Uterus (tissue), 4 donors: Measurements from ENCODE around the gene EYA4. TPM values are rescaled to one million over a fixed set of nuclear protein-coding genes. Genes with fewer than 3 reads are reported as not detected.

Experiments
- DNase-seq, 2 donors: peaks; one replicate each; pipeline ENCODE4 v3.0.0-alpha.2; 2019 to 2020
- H3K27ac ChIP-seq, 2 donors: fragments of 200-600 bp; sonication (generic); 1 replicate in 1 of 2; 2 replicates in 1 of 2; pipeline ENCODE4 v1.5.1; 2016 to 2018
- H3K27me3 ChIP-seq, 2 donors: fragments of 200-600 bp; sonication (generic); one replicate each; pipeline ENCODE4 v1.5.1; 2018 to 2019; ENCODE audit warnings: control low read depth in 1 of 2
- H3K36me3 ChIP-seq, 2 donors: fragments of 200-600 bp; sonication (generic); one replicate each; pipeline ENCODE4 v1.5.1; 2019; ENCODE audit warnings: control low read depth in 1 of 2
- H3K4me1 ChIP-seq, 2 donors: fragments of 200-600 bp; sonication (generic); one replicate each; pipeline ENCODE4 v1.5.1; 2018 to 2019; ENCODE audit warnings: control low read depth in 1 of 2
- H3K4me3 ChIP-seq, 2 donors: fragments of 200-600 bp; sonication (generic); 1 replicate in 1 of 2; 2 replicates in 1 of 2; pipeline ENCODE4 v1.5.1; 2018 to 2019; ENCODE audit warnings: mild to moderate bottlenecking in 1 of 2
- H3K9me3 ChIP-seq, 2 donors: fragments of 200-600 bp; sonication (generic); one replicate each; pipeline ENCODE4 v1.5.1; 2019; ENCODE audit warnings: control low read depth in 1 of 2
- POLR2A ChIP-seq, 2 donors: fragments of 450-650 bp; IDR thresholded peaks; one replicate each; pipeline ENCODE4 v1.6.1; 2016; ENCODE audit warnings: antibody characterized with exemption in 2 of 2, mild to moderate bottlenecking in 1 of 2, moderate library complexity in 1 of 2
- intact Hi-C: fragments of 100-400 bp; cut with DNase I; formaldehyde crosslinking; loops from one replicate; pipeline ENCODE4 v1.15.1; 2023; ENCODE audit warnings: low total_unique reads
- total RNA-seq, 4 donors: library from RNA; depleted of rRNA in 3 of 4; stranded (reverse); fragments of >200 nt in 3 of 4; gene quantifications; one replicate each; pipeline versions ENCODE4 v1.1.0 to v1.2.4, GENCODE V29; 2014 to 2023
- TF ChIP-seq, protein P1 (sequence below), 4 experiments: fragments of 200-600 bp in 2 of 4; fragments of 450-650 bp in 2 of 4; sonication (generic) in 2 of 4; IDR thresholded peaks; one replicate each; pipeline ENCODE4 v1.5.1; 2016 to 2019; ENCODE audit warnings: antibody characterized with exemption in 4 of 4, mild to moderate bottlenecking in 2 of 4, moderate library complexity in 1 of 4
- donor health status: DM: yes; HTN: yes; CAD: no.

Gene EYA4
- total RNA-seq, 4 donors from 2014 or later: 2.0 to 8.8 (median 8.4) TPM; not detected in 1

DNA sequence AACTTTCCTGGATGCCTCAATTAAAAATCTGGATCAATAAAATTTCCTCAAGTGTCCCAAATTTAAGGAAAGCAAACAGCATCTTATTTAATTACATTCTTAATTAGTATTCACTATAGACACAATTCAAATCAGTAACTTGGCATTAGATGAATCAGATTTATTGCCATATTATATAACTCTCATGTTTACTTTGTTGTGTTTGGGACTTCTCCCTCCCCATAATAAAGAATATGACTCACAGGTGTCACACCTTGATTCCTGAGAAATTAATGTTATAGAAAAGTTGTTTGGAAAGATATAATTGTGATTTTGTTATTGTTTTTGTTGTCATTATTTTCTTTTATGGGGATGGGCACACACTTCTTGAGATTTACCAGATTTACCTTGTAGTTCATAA is 18.4 kb downstream of the EYA4 start:
- no peaks in the 10 kb centered on the region for H3K9me3 ChIP-seq
- no peak overlapping the region for H3K27ac ChIP-seq
- TF ChIP-seq, protein P1, sequence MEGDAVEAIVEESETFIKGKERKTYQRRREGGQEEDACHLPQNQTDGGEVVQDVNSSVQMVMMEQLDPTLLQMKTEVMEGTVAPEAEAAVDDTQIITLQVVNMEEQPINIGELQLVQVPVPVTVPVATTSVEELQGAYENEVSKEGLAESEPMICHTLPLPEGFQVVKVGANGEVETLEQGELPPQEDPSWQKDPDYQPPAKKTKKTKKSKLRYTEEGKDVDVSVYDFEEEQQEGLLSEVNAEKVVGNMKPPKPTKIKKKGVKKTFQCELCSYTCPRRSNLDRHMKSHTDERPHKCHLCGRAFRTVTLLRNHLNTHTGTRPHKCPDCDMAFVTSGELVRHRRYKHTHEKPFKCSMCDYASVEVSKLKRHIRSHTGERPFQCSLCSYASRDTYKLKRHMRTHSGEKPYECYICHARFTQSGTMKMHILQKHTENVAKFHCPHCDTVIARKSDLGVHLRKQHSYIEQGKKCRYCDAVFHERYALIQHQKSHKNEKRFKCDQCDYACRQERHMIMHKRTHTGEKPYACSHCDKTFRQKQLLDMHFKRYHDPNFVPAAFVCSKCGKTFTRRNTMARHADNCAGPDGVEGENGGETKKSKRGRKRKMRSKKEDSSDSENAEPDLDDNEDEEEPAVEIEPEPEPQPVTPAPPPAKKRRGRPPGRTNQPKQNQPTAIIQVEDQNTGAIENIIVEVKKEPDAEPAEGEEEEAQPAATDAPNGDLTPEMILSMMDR (IDR thresholded peaks at IDR 0.05): no peak
- no peak for TF ChIP-seq POLR2A (IDR thresholded peaks at IDR 0.05)
- DNase-seq: no peak
- no peak overlapping the region for H3K4me3 ChIP-seq
- intact Hi-C loops: no loop called here
- no peaks in the 10 kb centered on the region for H3K27me3 ChIP-seq
- H3K36me3 ChIP-seq: no peaks in the 10 kb centered on the region
- H3K4me1 ChIP-seq: no peaks in the 10 kb centered on the region

DNA sequence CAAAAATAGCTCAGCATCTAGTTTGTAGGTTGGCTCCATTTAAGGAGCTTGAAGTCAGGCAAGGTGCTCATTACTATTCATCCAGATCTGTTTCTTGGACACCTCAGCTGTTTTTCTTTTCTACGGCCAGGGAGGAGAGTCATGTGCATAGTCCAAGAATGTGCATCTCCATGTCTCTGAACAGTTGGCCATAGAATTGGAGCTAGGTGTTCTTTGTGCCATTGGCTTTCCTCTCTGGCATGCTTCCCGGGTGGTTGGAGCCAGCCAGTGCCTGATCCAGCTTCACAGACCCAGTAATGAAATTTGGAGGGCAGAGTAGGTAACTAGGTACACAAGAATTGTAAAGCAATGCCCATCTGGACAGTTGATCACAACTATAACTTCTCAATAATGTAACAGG is 21.6 kb downstream of the EYA4 start:
- H3K27me3 ChIP-seq: no peaks in the 10 kb centered on the region
- H3K9me3 ChIP-seq: no peaks in the 10 kb centered on the region
- no peaks in the 10 kb centered on the region for H3K36me3 ChIP-seq
- H3K27ac ChIP-seq: no peak overlapping the region
- no peak overlapping the region for H3K4me3 ChIP-seq
- no peak for DNase-seq
- intact Hi-C loops: no loop called here
- TF ChIP-seq, protein P1 (IDR thresholded peaks at IDR 0.05): no peak
- TF ChIP-seq POLR2A (IDR thresholded peaks at IDR 0.05): no peak
- no peaks in the 10 kb centered on the region for H3K4me1 ChIP-seq

DNA sequence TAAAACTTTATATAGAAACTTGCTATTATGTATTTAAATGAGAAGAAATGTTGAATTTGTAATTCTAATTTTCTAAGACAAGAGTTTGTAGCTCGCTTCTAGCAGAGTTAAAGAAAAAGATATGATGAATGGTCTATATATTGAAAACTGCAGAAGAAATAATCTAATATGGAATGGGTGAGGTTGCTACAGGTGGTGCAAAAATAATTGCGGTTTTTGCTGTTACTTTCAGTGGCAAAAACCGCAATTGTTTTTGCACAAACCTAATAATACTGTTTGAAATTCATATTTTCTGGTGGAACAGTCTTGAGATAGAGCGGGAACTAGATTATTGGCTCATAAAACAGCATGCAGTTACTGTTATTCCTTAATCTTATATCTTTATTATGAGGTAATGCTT is 23.9 kb downstream of the EYA4 start:
- intact Hi-C loops: no loop called here
- H3K4me3 ChIP-seq: no peak overlapping the region
- TF ChIP-seq, protein P1 (IDR thresholded peaks at IDR 0.05): no peak
- no peak for TF ChIP-seq POLR2A (IDR thresholded peaks at IDR 0.05)

DNA sequence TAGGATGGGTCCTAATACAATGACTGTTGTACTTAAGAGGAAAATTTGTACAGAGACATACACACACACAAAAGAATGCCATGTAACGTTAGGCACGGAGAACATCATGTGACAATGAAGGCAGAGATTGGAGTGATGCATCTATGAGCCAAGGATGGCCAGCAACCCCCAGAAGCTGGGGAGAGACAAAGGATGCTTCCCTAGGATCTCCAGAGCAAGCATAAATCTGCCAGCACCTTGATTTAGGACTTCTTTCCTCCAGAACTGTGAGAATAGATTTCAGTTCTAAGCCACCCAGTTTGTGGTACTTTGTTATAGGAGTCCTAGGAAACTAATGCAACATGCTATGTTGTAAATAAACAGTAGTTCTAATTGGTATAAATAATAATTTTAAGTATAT is 25.0 kb downstream of the EYA4 start:
- intact Hi-C loops: no loop called here
- Histone ChIP-seq H3K36me3 (no peaks in the 10 kb centered on the region), H3K27ac (no peak overlapping the region), H3K4me1 (no peaks in the 10 kb centered on the region), H3K9me3 (no peaks in the 10 kb centered on the region), H3K27me3 (no peaks in the 10 kb centered on the region), H3K4me3 (no peak overlapping the region)
- TF ChIP-seq, protein P1 (IDR thresholded peaks at IDR 0.05): no peak
- TF ChIP-seq POLR2A (IDR thresholded peaks at IDR 0.05): no peak
- DNase-seq: no peak

More for the DNA sequence above, 23.9 kb downstream of the EYA4 start:
- no peaks in the 10 kb centered on the region for H3K36me3 ChIP-seq
- DNase-seq: no peak
- H3K4me1 ChIP-seq: no peaks in the 10 kb centered on the region
- no peaks in the 10 kb centered on the region for H3K27me3 ChIP-seq
- no peak overlapping the region for H3K27ac ChIP-seq
- no peaks in the 10 kb centered on the region for H3K9me3 ChIP-seq

DNA sequence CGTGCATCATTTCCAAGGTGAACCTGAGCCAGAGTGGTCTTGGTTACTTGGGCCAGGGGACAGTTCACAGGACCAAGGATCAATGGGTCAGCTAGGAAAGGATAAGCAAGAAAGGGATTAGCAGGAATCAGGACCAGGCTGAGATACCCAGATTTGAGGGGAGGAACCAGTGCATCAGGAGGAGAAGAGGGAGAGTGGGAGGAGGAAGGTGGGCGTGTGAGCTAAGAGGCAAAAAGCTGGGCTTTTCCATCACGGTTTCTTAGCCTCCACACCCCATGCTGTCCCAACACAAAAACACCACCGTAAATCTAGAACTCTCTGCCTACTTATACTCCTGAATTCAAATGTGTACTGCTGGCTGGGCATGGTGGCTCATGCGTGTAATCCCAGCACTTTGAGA is 27.5 kb downstream of the EYA4 start:
- H3K9me3 ChIP-seq: no peaks in the 10 kb centered on the region
- no peak overlapping the region for H3K4me3 ChIP-seq
- intact Hi-C loops: no loop called here
- TF ChIP-seq, protein P1 (IDR thresholded peaks at IDR 0.05): no peak
- no peak overlapping the region for H3K27ac ChIP-seq
- H3K36me3 ChIP-seq: no peaks in the 10 kb centered on the region
- no peaks in the 10 kb centered on the region for H3K4me1 ChIP-seq
- no peaks in the 10 kb centered on the region for H3K27me3 ChIP-seq
- DNase-seq: no peak
